NCI-H748 (cell line): ENCODE measurements around the gene ZNF784.

Experiments
- DNase-seq: peaks from one replicate; lab custom pipeline; 2025; ENCODE audit not compliant: unreplicated experiment; lab: John Stamatoyannopoulos, UW

The ZNF784 gene

GRCh38 chr19:55656988-55657747 is 32.8 kb upstream of the ZNF784 start:
- DNase-seq, result no peak

- no peak for DNase-seq
These were observed 32.2 kb upstream of the ZNF784 start for GRCh38 chr19:55656552-55656951.

- DNase-seq, result no peak
These were observed 31.3 kb upstream of the ZNF784 start for GRCh38 chr19:55655648-55656040.

- DNase-seq, result peak; percentile 96
These were observed 30.7 kb upstream of the ZNF784 start, which contains the start of gene U2AF2 for GRCh38 chr19:55654868-55655647. Gene U2AF2, plus strand, starts transcription at chr19:55655035. Its CDS starts 70 bp downstream, at chr19:55655105.

- peak; percentile 100 for DNase-seq
These were observed 30.0 kb upstream of the ZNF784 start for GRCh38 chr19:55654323-55654867.

GRCh38 chr19:55653651-55654322 is 29.4 kb upstream of the ZNF784 start:
- DNase-seq, result peak; percentile 100

- no peak for DNase-seq
These were observed 28.2 kb upstream of the ZNF784 start for GRCh38 chr19:55652311-55653128.

- DNase-seq, result no peak
These were observed 26.9 kb upstream of the ZNF784 start for GRCh38 chr19:55651236-55651635.

GRCh38 chr19:55650602-55651230 is 26.4 kb upstream of the ZNF784 start:
- no peak for DNase-seq

GRCh38 chr19:55650126-55650557 is 25.8 kb upstream of the ZNF784 start:
- DNase-seq, result no peak

GRCh38 chr19:55649268-55650125 is 25.1 kb upstream of the ZNF784 start:
- no peak for DNase-seq

GRCh38 chr19:55648585-55649267 is 24.4 kb upstream of the ZNF784 start:
- DNase-seq, result no peak

GRCh38 chr19:55647732-55648584 is 23.6 kb upstream of the ZNF784 start, which contains the start of gene CCDC106:
Gene CCDC106, plus strand, starts transcription at chr19:55648212. Its CDS starts 835 bp downstream, at chr19:55649047.
- DNase-seq, result peak; percentile 86

GRCh38 chr19:55646889-55647731 is 22.7 kb upstream of the ZNF784 start:
- DNase-seq, result peak; percentile 46

- no peak for DNase-seq
These were observed 21.1 kb upstream of the ZNF784 start for GRCh38 chr19:55645512-55645881.

GRCh38 chr19:55644842-55645511 is 20.6 kb upstream of the ZNF784 start:
- DNase-seq, result no peak
